NCI-H2171 (cell line): Measurements from ENCODE around the gene TMEM229B.

Experiments
- DNase-seq: peaks from one replicate; lab custom pipeline; 2025; lab: John Stamatoyannopoulos, UW

Gene TMEM229B

DNA sequence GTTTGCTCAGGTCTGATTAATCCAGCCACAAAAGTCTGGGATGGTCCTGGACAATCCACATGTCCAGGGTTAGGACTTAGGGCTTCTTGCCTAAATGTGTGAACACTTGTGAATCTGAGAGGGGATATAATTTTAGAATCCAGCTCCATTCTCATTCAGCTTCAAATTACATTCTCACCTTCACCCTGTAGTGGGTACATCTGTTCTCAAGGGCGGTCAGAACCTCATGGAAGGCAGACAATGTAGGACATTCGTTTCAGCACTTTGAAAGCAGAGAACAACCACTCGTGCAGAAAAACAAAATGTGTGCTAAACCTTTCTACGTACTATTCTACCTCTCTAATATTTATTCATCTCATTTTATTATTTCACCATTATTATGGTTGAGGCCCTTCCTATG, 1.2 kb downstream of the TMEM229B start:
- no peak for DNase-seq

DNA sequence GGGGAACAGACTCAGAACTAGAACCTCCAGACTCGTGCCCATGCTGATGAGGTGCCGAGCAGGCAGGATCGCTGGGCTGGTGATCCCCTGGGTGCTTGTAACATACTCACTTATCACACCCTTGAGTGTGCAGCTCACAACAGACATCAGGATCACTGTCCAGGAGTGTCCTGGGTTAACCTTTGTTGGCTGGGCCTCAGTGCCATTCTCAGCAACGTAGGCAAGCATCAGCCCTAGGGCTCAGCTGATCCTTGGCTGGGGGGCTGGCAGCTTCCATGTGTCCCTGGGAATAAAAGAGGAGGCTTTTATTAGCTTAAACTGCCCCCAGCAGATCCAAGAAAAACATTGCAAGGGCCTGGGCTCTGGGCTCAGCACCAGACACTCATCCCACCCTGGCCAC, 1.6 kb downstream of the TMEM229B start:
- no peak for DNase-seq

GRCh38 chr14:67485501-67486095, 2.9 kb downstream of the TMEM229B start:
- DNase-seq = no peak

DNA sequence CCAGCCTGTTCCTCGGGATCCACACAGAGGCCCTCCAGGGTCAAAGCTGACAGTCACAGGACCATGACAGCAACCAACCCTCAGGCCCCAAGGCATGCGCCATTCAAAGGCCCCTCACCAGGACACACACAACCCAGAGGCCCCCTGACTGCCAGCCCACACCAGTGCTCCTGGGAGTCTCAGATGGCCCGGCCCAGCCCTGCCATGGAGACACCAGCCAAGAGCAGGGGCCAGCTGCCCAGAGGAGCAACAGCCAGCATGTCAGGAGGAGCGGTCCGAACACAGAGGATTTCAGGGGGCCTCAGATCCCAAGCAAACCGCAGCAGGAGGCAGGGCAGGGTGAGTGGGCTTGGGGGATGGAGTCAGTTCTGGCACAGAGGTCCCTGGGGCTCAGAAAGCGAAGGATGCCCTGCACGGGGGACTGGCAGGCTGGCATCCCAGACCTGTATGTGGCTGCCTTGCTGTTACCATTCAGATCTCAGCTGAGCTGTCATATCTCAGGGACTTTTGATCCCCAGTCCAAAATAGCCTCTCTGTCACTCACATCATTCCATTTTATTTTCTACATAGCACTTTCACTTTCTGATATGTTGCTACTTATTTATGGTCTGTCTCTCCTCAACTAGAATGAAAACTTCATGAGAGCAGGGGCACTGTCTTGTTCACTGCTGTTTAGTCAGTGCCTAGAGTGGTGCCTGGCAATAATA, 4.8 kb downstream of the TMEM229B start:
- no peak for DNase-seq

DNA sequence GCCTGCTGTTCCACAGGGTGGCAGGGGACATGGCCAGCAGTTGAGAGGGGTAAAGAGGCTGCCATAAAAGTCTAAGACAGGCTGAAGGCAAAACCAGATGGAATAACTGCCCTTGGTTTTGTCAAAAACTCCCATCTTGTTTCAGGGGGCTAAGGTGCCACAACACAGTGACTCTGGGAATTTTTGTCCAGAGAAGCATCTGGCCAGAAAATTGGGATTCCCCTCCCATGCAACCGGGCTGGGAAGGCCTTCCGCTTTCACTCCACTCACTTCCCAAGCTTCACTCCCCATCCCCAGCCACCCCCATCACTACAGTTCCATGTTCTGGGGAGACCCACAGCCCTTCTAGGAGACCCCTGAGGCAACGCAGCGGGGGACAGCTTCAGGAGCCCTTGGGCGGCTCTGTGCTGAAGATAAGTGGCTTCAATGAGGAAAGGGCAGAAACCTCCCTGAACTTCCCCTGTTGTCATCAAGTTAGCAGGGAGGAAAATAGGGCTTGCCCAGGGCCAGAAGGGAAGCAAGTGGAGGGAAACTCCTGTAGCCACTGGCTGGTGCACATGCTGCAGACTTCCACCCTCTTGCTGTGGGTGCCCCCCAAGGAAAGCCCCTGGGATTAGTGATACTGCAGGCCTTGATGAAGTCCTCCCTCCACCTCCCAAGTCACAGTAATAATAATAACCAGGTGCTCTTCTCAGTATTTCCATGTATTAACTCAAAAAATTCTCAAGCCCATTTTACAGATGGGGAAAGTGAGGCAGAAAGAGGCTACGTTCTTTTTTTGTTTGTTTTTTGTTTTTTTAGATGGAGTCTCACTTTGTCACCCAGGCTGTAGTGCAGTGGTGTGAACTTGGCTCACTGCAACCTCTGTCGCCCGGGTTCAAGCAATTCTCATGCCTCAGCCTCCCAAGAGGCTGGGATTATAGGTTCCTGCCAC, 6.0 kb downstream of the TMEM229B start:
- DNase-seq = no peak

DNA sequence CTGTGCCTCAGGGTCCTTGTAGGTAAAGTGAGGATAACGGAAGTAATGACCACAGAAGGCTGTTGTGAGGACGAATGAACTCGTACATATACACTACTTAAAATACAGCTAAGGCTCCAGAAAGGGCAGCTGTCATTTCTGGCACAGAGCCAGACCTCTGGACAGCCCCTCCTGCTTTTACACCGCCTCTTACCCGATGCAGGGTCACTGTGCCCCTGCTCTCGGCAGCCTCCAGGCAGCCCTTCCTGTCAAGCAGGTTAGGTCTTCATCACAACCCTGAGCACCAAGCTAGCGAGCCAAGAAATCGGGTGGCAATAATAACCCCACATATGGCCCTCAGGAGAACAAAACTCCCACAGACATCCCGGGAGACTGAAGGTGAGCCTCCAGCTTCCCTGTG, 8.5 kb downstream of the TMEM229B start:
- DNase-seq = peak; percentile 44

DNA sequence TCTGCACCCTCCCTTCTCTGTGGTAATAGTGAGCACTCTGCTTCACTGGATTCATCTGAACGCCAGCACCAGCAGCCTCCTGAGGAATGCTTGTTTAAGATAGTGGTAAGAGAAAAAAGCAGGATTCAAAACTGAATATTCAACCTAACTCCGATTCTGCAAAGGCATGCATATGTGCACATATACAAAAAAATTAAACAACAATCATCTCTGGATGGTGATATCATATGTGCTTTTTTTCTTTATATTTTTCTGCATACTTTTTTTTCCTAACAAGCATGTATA, 9.8 kb downstream of the TMEM229B start:
- no peak for DNase-seq

DNA sequence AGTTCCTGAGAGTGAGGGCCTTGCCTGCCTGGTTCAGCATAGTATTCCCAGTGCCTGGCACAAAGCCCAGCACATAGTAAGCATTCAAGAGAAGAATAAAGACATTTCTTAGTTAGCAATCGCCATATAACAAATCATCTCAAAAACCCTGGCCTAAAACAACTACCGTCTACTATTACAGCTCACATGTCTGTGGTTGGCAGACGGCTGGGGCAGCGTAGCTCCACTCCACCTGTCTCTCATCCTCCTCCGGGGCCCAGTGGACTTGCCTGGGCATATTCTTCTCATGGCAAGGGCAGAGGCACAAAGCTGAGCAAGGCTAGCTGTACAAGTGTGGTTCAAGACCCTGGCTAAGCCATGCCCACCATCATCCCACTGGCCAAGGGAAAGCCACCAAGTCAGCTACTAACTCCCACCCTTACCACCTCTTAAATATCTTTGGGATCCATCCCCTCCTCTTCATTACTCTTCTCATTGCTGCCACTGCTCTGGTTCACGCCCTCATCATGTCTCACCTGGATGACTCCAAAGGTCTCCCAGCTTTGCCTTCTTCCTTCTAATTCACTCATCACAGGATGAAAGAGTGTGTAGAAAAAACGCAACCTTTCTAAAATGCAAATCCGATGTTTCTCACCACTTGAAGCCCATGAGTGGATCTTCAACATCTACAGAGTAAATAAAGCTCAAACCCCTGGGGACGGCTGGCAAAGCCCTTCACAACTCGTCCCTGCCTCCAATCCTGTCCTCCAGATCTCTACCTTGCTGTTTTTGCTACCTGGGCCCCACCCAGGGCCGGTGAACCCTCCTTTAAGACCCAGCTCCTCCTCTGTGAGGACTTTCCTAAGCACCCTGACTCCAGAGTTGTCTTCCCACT, 10.4 kb downstream of the TMEM229B start:
- peak; percentile 66 for DNase-seq

GRCh38 chr14:67474366-67474765, 14.2 kb downstream of the TMEM229B start:
- DNase-seq = no peak

- no peak for DNase-seq
Measured at GRCh38 chr14:67473290-67474082, 15.0 kb downstream of the TMEM229B start.

GRCh38 chr14:67472726-67473125, 15.8 kb downstream of the TMEM229B start:
- DNase-seq = no peak

DNA sequence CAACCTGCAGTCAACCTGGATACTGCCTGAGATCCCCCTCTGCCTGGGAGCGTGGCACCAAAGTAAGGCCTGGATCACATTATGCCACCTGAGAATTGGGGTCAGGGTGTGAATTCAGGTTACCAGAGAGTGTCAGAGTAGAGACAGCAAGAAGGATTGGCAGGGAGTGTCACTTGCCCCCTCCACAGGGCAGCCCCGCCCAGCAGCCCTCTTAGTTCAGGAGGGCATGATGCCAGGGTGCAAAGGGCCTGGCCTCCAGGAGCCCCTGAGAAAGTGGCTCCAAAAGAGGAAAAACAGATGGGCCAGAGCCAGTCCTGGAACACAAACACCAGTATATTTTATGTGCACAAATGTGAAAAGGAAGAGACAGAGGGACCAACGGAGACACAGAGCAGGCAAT, 18.6 kb downstream of the TMEM229B start:
- DNase-seq = no peak

DNA sequence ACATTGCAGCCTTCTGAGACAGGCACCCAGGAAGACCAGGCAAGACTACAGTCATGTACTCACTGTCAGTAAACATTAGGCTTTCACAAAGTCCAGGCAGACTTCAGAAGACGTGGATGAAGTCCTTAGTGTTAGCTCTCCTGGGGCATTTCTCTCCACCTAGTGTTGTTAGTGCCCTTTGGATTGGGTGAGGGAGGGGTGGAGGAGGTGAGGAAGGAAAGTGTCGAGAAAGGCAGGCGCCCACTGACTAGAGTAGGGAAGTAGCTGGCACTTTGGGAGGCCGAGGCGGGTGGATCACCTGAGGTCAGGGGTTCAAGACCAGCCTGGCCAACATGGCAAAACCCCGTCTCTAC, 20.2 kb downstream of the TMEM229B start:
- DNase-seq = no peak

GRCh38 chr14:67467134-67467533, 21.4 kb downstream of the TMEM229B start:
- no peak for DNase-seq

DNA sequence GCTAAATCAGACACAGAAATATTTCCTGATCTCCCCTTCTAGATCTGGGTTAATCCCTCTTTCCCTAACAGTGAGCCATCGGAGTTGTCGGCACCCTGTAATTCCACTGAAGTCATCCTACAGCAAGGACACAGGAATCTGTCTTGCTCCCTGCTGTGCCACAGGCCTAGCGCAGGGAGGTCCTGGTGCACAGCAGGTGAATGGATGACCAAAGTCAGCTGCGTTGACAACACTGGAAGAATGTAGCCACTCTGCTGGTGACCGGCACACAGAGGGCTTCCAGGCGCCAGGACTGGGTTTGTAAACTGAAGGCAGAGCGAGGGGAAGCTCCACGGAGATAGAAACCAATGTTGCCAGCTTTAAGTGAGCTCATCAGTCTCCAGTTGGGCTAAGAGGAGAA, 23.6 kb downstream of the TMEM229B start:
- DNase-seq = no peak

- no peak for DNase-seq
Measured at GRCh38 chr14:67464377-67464776, 24.1 kb downstream of the TMEM229B start.

- DNase-seq = no peak
Measured at GRCh38 chr14:67463900-67464299, 24.6 kb downstream of the TMEM229B start.

GRCh38 chr14:67461996-67462395, 26.5 kb downstream of the TMEM229B start:
- DNase-seq = no peak

DNA sequence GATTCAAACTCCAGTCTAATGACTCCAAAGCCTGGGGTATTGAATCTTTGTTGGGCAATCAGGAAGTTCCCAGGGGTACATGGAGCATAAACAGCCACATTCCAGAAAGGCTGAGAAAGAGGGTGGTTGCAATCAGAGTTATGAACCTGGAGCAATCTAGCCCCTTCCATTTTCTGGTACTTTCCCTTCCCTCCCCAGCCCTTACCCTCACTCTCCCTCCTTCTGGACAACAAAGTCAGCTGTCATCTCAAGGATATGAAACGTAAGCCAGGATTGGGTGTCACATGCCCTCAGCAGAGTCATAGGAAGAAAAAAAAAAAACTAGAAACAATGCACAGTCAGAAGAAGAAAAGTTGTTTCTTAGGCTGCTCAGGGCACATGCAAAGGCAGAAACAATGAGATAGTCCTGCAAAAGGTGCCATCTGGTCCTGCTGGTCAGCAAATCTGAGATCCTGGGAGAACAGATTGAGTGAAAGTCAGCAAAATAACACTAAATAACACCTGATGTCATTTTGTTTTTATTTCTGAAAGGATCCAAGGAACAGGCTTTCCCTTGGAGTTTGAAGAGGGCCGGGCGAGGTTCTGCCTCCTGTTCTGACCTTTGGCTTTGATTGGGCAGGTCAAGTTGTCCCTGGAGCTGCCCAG, 27.1 kb downstream of the TMEM229B start:
- DNase-seq = peak; percentile 21

- DNase-seq = no peak
Measured at GRCh38 chr14:67459336-67459735, 29.2 kb downstream of the TMEM229B start.

DNA sequence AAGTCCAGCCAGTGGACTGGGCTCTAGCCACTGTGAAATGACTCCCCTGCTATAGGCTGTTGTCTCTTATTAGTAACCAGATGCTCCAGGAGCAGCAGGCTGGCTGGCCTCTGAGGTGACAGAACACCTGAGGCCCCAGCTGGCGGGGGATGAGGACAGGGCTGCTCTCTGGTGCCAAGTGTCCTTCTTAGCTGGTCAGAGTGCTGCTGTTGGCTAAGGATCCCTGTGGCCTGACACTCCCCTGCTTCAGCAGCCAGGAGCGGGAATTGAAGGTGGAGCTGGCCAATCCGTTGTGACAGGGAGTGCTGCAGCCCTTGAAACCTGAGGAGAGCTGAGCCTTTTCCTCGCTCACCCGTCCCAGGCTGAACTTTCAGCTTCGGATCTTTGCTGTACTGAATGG, 30.7 kb downstream of the TMEM229B start:
- DNase-seq = peak; percentile 16
